SK-MEL-5 (cell line): ENCODE data around the gene ARHGEF26. TPM values are rescaled to one million over a fixed set of nuclear protein-coding genes. Genes with fewer than 3 reads are reported as not detected.

Source experiments
- DNase-seq: peaks from one replicate; pipeline ENCODE4 v3.0.0-alpha.2; 2016; ENCODE audit warnings: low read depth, low spot score
- in situ Hi-C: cut with HindIII; loops from 2 replicates; pipeline ENCODE4 v1.10.0; 2016; ENCODE audit warnings: low sequenced_read_pairs, high pct_unique_total_duplicates, low pct_unique_long_range_greater_than_20kb
- total RNA-seq: library from RNA; depleted of rRNA; stranded (reverse); fragments of >200 nt; shearing (Covaris generic); gene quantifications from 2 replicates; pipeline ENCODE4 v1.2.3, GENCODE V29; 2014

Gene ARHGEF26
- total RNA-seq, 1 experiment from 2014 or later: 31.2 TPM

GRCh38 chr3:154223519-154223918, 102.3 kb downstream of the ARHGEF26 start:
- no peak for DNase-seq
- in situ Hi-C loops: no loop called here

- DNase-seq: peak; percentile 91
- in situ Hi-C loops: no loop called here
Observed at GRCh38 chr3:154224366-154224765, 103.2 kb downstream of the ARHGEF26 start.

GRCh38 chr3:154224866-154225265, 103.7 kb downstream of the ARHGEF26 start:
- DNase-seq: no peak
- in situ Hi-C loops: no loop called here

- in situ Hi-C loops: no loop called here
- DNase-seq: no peak
Observed at GRCh38 chr3:154225536-154225935, 104.3 kb downstream of the ARHGEF26 start.

GRCh38 chr3:154227531-154227930, 106.3 kb downstream of the ARHGEF26 start:
- DNase-seq: no peak
- in situ Hi-C loops: no loop called here

- in situ Hi-C loops: no loop called here
- no peak for DNase-seq
Observed at GRCh38 chr3:154228561-154229216, 107.5 kb downstream of the ARHGEF26 start.

GRCh38 chr3:154229217-154229590, 108.0 kb downstream of the ARHGEF26 start:
- in situ Hi-C loops: no loop called here

GRCh38 chr3:154235330-154235729, 114.1 kb downstream of the ARHGEF26 start:
- in situ Hi-C loops: no loop called here

More at GRCh38 chr3:154229217-154229590, 108.0 kb downstream of the ARHGEF26 start:
- no peak for DNase-seq

GRCh38 chr3:154236331-154236730, 115.1 kb downstream of the ARHGEF26 start:
- DNase-seq: no peak
- in situ Hi-C loops: no loop called here

More at GRCh38 chr3:154235330-154235729, 114.1 kb downstream of the ARHGEF26 start:
- DNase-seq: no peak

GRCh38 chr3:154240235-154240634, 119.0 kb downstream of the ARHGEF26 start:
- in situ Hi-C loops: no loop called here
- DNase-seq: peak; percentile 90

GRCh38 chr3:154241496-154241895, 120.3 kb downstream of the ARHGEF26 start:
- in situ Hi-C loops: no loop called here
- no peak for DNase-seq

- DNase-seq: no peak
Observed at GRCh38 chr3:154242766-154243165, 121.6 kb downstream of the ARHGEF26 start.

GRCh38 chr3:154243353-154243752, 122.2 kb downstream of the ARHGEF26 start:
- DNase-seq: no peak
- in situ Hi-C loops: no loop called here

More at GRCh38 chr3:154242766-154243165, 121.6 kb downstream of the ARHGEF26 start:
- in situ Hi-C loops: no loop called here

GRCh38 chr3:154244644-154245043, 123.5 kb downstream of the ARHGEF26 start:
- no peak for DNase-seq
- in situ Hi-C loops: no loop called here

- in situ Hi-C loops: no loop called here
- DNase-seq: peak; percentile 16
Observed at GRCh38 chr3:154247806-154248415, 126.7 kb downstream of the ARHGEF26 start.

GRCh38 chr3:154250291-154250690, 129.1 kb downstream of the ARHGEF26 start:
- DNase-seq: no peak
- in situ Hi-C loops: no loop called here

GRCh38 chr3:154251610-154252009, 130.4 kb downstream of the ARHGEF26 start:
- in situ Hi-C loops: no loop called here
- DNase-seq: no peak

- in situ Hi-C loops: no loop called here
- peak; percentile 93 for DNase-seq
Observed at GRCh38 chr3:154252759-154253638, 131.8 kb downstream of the ARHGEF26 start.
